Testis (tissue), 3 donors: ENCODE data around the gene OSR1. TPM values are rescaled to one million over a fixed set of nuclear protein-coding genes. Genes with fewer than 3 reads are reported as not detected.

Experiments
- DNase-seq: peaks from one replicate; pipeline ENCODE4 v3.0.0-alpha.2; 2019
- H3K27ac ChIP-seq, 2 donors: fragments of 200-600 bp; sonication (generic); one replicate each; pipeline ENCODE4 v1.5.1; 2019
- H3K27me3 ChIP-seq: fragments of 200-600 bp; sonication (generic); one replicate; pipeline ENCODE4 v1.5.1; 2019
- H3K36me3 ChIP-seq: fragments of 200-600 bp; sonication (generic); one replicate; pipeline ENCODE4 v1.5.1; 2017; ENCODE audit warnings: low read depth; ENCODE audit errors: missing control alignments
- H3K4me1 ChIP-seq: fragments of 200-600 bp; sonication (generic); one replicate; pipeline ENCODE4 v1.5.1; 2019
- H3K4me3 ChIP-seq, 2 donors: fragments of 200-600 bp; sonication (generic); one replicate each; pipeline ENCODE4 v1.5.1; 2017 to 2019
- H3K9me3 ChIP-seq: fragments of 200-600 bp; sonication (generic); one replicate; pipeline ENCODE4 v1.5.1; 2017
- POLR2A ChIP-seq: fragments of 450-650 bp; IDR thresholded peaks from one replicate; pipeline ENCODE4 v1.6.1; 2017; ENCODE audit warnings: antibody characterized with exemption, mild to moderate bottlenecking, moderate library complexity
- WGBS, 2 donors: methylation state at CpG; one replicate each; pipeline ENCODE4 v1.1.5; 2018; 5-methylcytosine and 5-hydroxymethylcytosine counted together
- intact Hi-C: fragments of 100-400 bp; cut with DNase I; formaldehyde crosslinking; loops from one replicate; pipeline ENCODE4 v1.15.1; 2023; ENCODE audit warnings: low total_unique reads
- polyA plus RNA-seq: library from polyadenylated mRNA; stranded (reverse); fragments of 350-450 nt; fragmentation: Illumina TruSeq; extraction: RNeasy Lipid Tissue Mini Kit (QIAGEN cat#74804); gene quantifications from one replicate; pipeline ENCODE4 v1.2.3, GENCODE V29; 2014; ENCODE audit warnings: low read depth, low replicate concordance; ENCODE audit not compliant: insufficient read depth
- total RNA-seq, 2 donors: library from RNA; depleted of rRNA; stranded (reverse); fragments of >200 nt; gene quantifications; one replicate each; pipeline ENCODE4 v1.2.3, GENCODE V29; 2016
- TF ChIP-seq, protein P1 (sequence below), 3 experiments: fragments of 450-650 bp in 2 of 3; fragments of 200-600 bp in 1 of 3; sonication (generic) in 1 of 3; IDR thresholded peaks; one replicate each; pipeline ENCODE4 v1.5.1; 2016 to 2019; ENCODE audit warnings: antibody characterized with exemption in 3 of 3, mild to moderate bottlenecking in 2 of 3, moderate library complexity in 1 of 3

OSR1 gene
- total and polyA plus RNA-seq, 3 donors from 2014 or later, result 8.9 to 27.7 (median 21.5) TPM

DNA sequence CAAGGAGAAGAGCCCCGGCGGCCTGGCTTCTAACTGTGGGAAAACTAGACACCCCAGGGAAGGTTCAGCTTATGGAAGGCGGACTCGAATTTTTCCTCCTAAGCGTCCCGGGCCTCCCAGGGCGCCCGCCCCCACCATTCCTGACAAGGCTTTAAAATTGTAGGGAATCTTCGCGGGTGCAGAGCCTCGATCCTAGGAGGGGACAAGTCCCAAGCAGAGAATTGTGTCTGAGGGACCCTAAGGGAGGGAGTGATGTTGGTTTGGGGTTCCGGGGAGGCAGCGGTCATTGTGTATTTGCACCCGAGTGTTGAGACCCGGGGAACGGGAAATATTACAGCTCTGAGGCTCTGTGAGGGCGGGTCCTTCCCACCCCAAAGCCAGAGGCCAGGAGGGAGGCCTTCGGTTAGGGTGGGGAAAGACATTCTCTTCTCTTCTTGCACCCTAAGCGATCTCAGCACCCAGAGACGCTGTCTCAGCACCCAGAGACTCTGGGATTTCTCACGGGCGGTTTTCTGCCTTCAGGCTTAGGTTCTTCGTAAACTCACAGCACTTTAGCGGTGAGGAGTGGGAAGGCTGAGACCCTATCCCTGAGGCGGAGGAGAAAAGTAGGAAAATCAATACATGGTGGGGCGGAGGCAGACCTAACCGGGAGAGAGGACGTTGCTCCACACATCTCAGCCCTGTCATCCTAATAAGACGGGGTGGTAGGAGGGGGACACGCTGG lies 7.6 kb downstream of the OSR1 start:
- Histone ChIP-seq H3K4me1 (peaks cover 23% of the 10 kb centered on the region), H3K27me3 (no peaks in the 10 kb centered on the region), H3K4me3 (peak overlapping the region; percentile 37 to 40), H3K27ac (no peak overlapping the region), H3K9me3 (no peaks in the 10 kb centered on the region), H3K36me3 (no peaks in the 10 kb centered on the region)
- WGBS, 2 donors, result 32 to 41% methylated on average over 19 to 28 of the region's 30 CpGs
- DNase-seq, result no peak
- intact Hi-C loops, result loop anchor here (10.0 kb wide), 1 partner anchor 366 kb away; no protein-coding TSS in a partner anchor
- TF ChIP-seq, protein P1, sequence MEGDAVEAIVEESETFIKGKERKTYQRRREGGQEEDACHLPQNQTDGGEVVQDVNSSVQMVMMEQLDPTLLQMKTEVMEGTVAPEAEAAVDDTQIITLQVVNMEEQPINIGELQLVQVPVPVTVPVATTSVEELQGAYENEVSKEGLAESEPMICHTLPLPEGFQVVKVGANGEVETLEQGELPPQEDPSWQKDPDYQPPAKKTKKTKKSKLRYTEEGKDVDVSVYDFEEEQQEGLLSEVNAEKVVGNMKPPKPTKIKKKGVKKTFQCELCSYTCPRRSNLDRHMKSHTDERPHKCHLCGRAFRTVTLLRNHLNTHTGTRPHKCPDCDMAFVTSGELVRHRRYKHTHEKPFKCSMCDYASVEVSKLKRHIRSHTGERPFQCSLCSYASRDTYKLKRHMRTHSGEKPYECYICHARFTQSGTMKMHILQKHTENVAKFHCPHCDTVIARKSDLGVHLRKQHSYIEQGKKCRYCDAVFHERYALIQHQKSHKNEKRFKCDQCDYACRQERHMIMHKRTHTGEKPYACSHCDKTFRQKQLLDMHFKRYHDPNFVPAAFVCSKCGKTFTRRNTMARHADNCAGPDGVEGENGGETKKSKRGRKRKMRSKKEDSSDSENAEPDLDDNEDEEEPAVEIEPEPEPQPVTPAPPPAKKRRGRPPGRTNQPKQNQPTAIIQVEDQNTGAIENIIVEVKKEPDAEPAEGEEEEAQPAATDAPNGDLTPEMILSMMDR (IDR thresholded peaks at IDR 0.05), result no peak
- no peak for TF ChIP-seq POLR2A

DNA sequence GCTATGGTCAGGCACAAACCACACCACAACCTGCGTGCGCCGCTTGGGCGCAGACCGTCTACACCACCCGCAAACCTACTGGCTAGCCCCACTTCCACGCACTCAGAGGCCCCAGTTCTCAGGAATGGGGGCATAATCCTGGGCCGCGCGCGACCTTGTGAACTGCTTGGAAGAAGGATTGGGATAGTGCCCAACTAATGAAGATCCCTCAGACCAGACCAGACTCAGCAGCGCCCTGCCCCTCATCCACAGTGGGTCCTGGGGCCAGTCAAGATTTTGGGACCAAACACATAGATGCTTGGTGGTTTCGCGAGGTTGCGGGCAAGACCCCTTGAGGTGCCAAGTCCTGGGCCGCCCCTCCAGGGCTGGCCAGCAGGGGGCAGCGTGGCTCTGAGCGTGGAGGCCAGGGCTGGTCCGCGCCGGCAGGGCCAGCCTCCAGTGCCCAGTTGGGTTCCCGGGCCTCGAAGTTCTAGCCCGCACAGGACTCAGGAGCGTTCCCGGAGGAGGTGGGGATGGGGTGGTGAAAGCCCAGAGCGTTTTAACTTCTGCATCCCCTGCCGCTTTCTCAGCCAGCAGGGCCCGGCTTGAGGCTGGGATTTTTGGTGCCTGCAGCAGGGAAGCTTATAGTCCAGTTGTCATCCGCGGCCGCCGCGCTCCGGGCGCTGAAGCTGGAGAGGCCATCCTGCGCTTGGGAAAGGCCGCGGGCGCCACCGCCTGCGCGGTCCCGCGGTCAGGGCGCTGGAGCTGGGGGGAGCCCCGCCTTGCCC lies 8.3 kb downstream of the OSR1 start:
- Histone ChIP-seq H3K9me3 (no peaks in the 10 kb centered on the region), H3K27ac (no peak overlapping the region), H3K4me3 (peak overlapping the region; percentile 37 to 40), H3K27me3 (no peaks in the 10 kb centered on the region), H3K36me3 (no peaks in the 10 kb centered on the region), H3K4me1 (peaks cover 23% of the 10 kb centered on the region)
- peak; percentile 74 for DNase-seq
- no peak for TF ChIP-seq POLR2A
- TF ChIP-seq, protein P1 (IDR thresholded peaks at IDR 0.05), result peak; percentile 49 to 76 (median 73)
- intact Hi-C loops, result loop anchor here (10.0 kb wide), 1 partner anchor 365 kb away; no protein-coding TSS in a partner anchor
- WGBS, 2 donors, result 38 to 48% methylated on average over 16 to 38 of the region's 47 CpGs

DNA sequence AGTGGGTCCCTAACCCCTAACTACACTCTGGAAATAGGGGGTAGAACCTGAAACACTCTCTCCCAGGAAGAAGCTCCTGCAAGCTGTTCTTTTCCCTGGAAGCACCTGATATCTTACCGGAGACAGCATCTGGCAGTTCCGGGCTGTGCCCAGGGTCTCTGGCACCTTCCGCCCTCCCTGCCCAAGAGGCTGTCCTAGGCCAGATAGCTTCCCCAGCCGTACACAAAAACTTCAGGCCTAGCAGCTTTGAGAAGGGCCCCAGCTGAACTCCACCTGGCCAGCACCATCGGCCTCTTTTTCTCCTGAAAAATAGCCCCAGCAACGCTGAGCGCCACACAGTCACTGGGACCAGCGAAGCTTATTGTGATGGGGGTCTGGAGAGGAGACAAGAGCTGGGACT lies 9.7 kb downstream of the OSR1 start:
- H3K27ac ChIP-seq, result peak overlapping the region; percentile 92 to 97
- intact Hi-C loops, result no loop called here
- H3K36me3 ChIP-seq, result no peaks in the 10 kb centered on the region
- H3K27me3 ChIP-seq, result no peaks in the 10 kb centered on the region
- peaks cover 23% of the 10 kb centered on the region for H3K4me1 ChIP-seq
- no peak for TF ChIP-seq POLR2A
- TF ChIP-seq, protein P1 (IDR thresholded peaks at IDR 0.05), result no peak
- no peaks in the 10 kb centered on the region for H3K9me3 ChIP-seq
- WGBS, 2 donors, result 49 to 66% methylated on average over 8 of the region's 8 CpGs
- no peak for DNase-seq
- H3K4me3 ChIP-seq, result peak overlapping the region in 1 of 2 donors; percentile 79

DNA sequence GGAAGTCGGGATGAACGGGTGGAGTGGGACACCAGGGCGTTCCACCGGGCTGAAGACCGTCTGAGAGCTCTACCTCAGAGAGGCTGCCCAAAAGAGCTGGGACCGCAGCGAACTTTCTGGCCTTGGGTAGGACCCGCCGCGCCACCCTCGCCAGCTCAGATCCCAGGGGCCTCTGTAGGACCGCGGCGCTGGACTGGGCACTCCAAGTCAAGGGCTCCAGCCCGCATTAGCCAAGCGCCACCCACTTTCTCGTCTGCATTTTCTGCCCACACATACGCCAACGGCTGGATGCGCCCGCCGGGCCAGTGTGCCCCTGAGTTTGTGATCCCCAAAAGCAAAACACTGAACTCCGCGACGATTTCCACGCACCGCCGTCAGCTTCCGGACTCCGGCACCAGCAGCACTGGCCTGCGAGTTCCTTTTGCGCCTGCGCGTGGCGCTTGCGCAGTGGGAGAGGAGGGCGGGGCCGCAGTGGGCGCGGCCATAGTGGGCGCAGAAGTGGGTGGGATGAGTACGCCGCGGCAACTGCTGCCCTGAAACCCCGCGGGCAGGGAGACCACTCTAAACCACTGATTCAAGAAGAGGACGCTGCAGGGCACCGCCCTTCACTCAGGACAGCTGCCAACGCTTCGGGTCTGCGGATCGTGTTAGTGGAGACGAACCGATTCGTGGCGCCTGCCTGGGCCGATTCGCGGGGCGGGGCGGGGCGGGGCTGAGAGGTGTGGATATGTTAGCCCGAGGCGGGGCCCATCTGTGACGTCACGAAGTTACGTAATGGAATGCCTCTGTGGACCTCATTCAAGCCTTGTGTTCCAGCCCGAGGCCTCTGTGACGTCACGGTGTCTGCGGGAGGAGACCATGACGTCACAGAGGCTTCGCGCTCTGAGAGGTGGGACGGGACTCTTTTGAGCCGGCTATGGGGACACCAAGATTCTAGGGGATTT lies 10.5 kb downstream of the OSR1 start:
- peak; percentile 99 for DNase-seq
- Histone ChIP-seq H3K4me3 (peak overlapping the region; percentile 79 to 86), H3K9me3 (no peaks in the 10 kb centered on the region), H3K27me3 (no peaks in the 10 kb centered on the region), H3K4me1 (peaks cover 23% of the 10 kb centered on the region), H3K36me3 (no peaks in the 10 kb centered on the region), H3K27ac (peak overlapping the region; percentile 92 to 97)
- WGBS, 2 donors, result 0 to 2% methylated on average over 14 to 70 of the region's 76 CpGs
- intact Hi-C loops, result no loop called here
- TF ChIP-seq, protein P1 (IDR thresholded peaks at IDR 0.05), result peak in 1 of 3 experiments; percentile 38
- TF ChIP-seq POLR2A, result peak; percentile 80
